Gastroesophageal sphincter (tissue), 4 donors: ENCODE results near the gene KCNAB3. TPM values are rescaled to one million over a fixed set of nuclear protein-coding genes. Genes with fewer than 3 reads are reported as not detected.

Experiments
- ATAC-seq: fragments of 150-250 bp; one replicate; pipeline ENCODE4 v1.9.1; 2016; ENCODE audit warnings: mild to moderate bottlenecking, moderate library complexity
- H3K27ac ChIP-seq, 4 donors: fragments of 200-600 bp; sonication (generic) in 3 of 4; 1 replicate in 3 of 4; 2 replicates in 1 of 4; pipeline ENCODE4 v1.5.1; 2016 to 2019
- H3K27me3 ChIP-seq: fragments of 200-600 bp; sonication (generic); one replicate; pipeline ENCODE4 v1.5.1; 2019
- H3K36me3 ChIP-seq, 2 donors: fragments of 200-600 bp; sonication (generic); one replicate each; pipeline ENCODE4 v1.5.1; 2019; ENCODE audit warnings: control low read depth in 1 of 2
- H3K4me1 ChIP-seq, 3 donors: fragments of 200-600 bp; sonication (generic); 1 replicate in 2 of 3; 2 replicates in 1 of 3; pipeline ENCODE4 v1.5.1; 2016 to 2019; ENCODE audit warnings: control low read depth in 2 of 3
- H3K4me3 ChIP-seq, 2 donors: fragments of 200-600 bp; sonication (generic); one replicate each; pipeline ENCODE4 v1.5.1; 2019; ENCODE audit warnings: mild to moderate bottlenecking in 1 of 2, moderate library complexity in 1 of 2
- H3K9me3 ChIP-seq, 3 donors: fragments of 200-600 bp; sonication (generic); one replicate each; pipeline ENCODE4 v1.5.1; 2017 to 2019; ENCODE audit warnings: control low read depth in 2 of 3
- CTCF ChIP-seq, 4 experiments: fragments of 200-600 bp in 2 of 4; fragments of 450-650 bp in 2 of 4; sonication (generic) in 1 of 4; IDR thresholded peaks; one replicate each; pipeline ENCODE4 v1.5.1; 2017 to 2019; ENCODE audit warnings: antibody characterized with exemption in 4 of 4, mild to moderate bottlenecking in 2 of 4, moderate library complexity in 2 of 4
- EP300 ChIP-seq: sonication (generic); formaldehyde crosslinking; IDR thresholded peaks from one replicate; pipeline ENCODE4 v1.6.1; 2017; ENCODE audit warnings: antibody characterized with exemption, mild to moderate bottlenecking
- POLR2A ChIP-seq, 2 donors: fragments of 450-650 bp; IDR thresholded peaks; one replicate each; pipeline ENCODE4 v1.6.1; 2017; ENCODE audit warnings: antibody characterized with exemption in 2 of 2, mild to moderate bottlenecking in 2 of 2, moderate library complexity in 1 of 2
- POLR2AphosphoS5 ChIP-seq: sonication (generic); formaldehyde crosslinking; IDR thresholded peaks from one replicate; pipeline ENCODE4 v1.6.1; 2017; ENCODE audit warnings: antibody characterized with exemption
- WGBS, 2 donors: methylation state at CpG; one replicate each; pipeline ENCODE4 v1.1.5; 2018; ENCODE audit warnings: low coverage in 1 of 2; 5-methylcytosine and 5-hydroxymethylcytosine counted together
- total RNA-seq, 4 donors: library from RNA; depleted of rRNA; stranded (reverse); fragments of >200 nt; gene quantifications; one replicate each; pipeline ENCODE4 v1.1.0, GENCODE V29; 2016

Gene KCNAB3
- total RNA-seq, 4 donors from 2014 or later: 0.58 to 1.3 TPM; not detected in 2

- Histone ChIP-seq H3K27ac (no peak overlapping the region), H3K9me3 (peaks cover 0 to 17% (median 0%) of the 10 kb centered on the region in 3 donors), H3K4me3 (no peak overlapping the region), H3K36me3 (no peaks in the 10 kb centered on the region), H3K4me1 (no peaks in the 10 kb centered on the region), H3K27me3 (peaks cover 5% of the 10 kb centered on the region)
- no peak for TF ChIP-seq CTCF (IDR thresholded peaks at IDR 0.05)
- TF ChIP-seq POLR2AphosphoS5: no peak
- TF ChIP-seq EP300: no peak
- TF ChIP-seq POLR2A (IDR thresholded peaks at IDR 0.05): no peak
- WGBS, 2 donors: 82 to 95% methylated on average over 2 to 6 of the region's 8 CpGs
- no peak for ATAC-seq
Measured at GRCh38 chr17:7972131-7972785, 42.6 kb upstream of the KCNAB3 start.

GRCh38 chr17:7971651-7972050 lies 42.0 kb upstream of the KCNAB3 start:
- Histone ChIP-seq H3K9me3 (peaks cover 0 to 17% (median 0%) of the 10 kb centered on the region in 3 donors), H3K4me3 (no peak overlapping the region), H3K4me1 (no peaks in the 10 kb centered on the region), H3K27ac (no peak overlapping the region), H3K36me3 (no peaks in the 10 kb centered on the region), H3K27me3 (peaks cover 5% of the 10 kb centered on the region)
- TF ChIP-seq POLR2A (IDR thresholded peaks at IDR 0.05) (no peak), EP300 (no peak), POLR2AphosphoS5 (no peak), CTCF (IDR thresholded peaks at IDR 0.05) (no peak)
- 69 to 85% methylated on average over 4 of the region's 4 CpGs for WGBS, 2 donors
- no peak for ATAC-seq

GRCh38 chr17:7969433-7969832 lies 39.8 kb upstream of the KCNAB3 start:
- Histone ChIP-seq H3K9me3 (peaks cover 0 to 7% (median 0%) of the 10 kb centered on the region in 3 donors), H3K4me3 (no peak overlapping the region), H3K4me1 (no peaks in the 10 kb centered on the region), H3K27me3 (peaks cover 5% of the 10 kb centered on the region), H3K27ac (no peak overlapping the region), H3K36me3 (no peaks in the 10 kb centered on the region)
- no peak for ATAC-seq
- no peak for TF ChIP-seq CTCF (IDR thresholded peaks at IDR 0.05)
- no peak for TF ChIP-seq POLR2A (IDR thresholded peaks at IDR 0.05)
- TF ChIP-seq POLR2AphosphoS5: no peak
- TF ChIP-seq EP300: no peak
- 85 to 90% methylated on average over 4 to 6 of the region's 6 CpGs for WGBS, 2 donors

GRCh38 chr17:7967751-7968150 lies 38.1 kb upstream of the KCNAB3 start:
- ATAC-seq: no peak
- Histone ChIP-seq H3K36me3 (no peaks in the 10 kb centered on the region), H3K9me3 (no peaks in the 10 kb centered on the region), H3K27ac (no peak overlapping the region), H3K27me3 (peaks cover 5% of the 10 kb centered on the region), H3K4me1 (no peaks in the 10 kb centered on the region), H3K4me3 (no peak overlapping the region)
- WGBS, 2 donors: 61 to 73% methylated on average over 2 of the region's 2 CpGs
- TF ChIP-seq CTCF (IDR thresholded peaks at IDR 0.05): no peak

- no peak for ATAC-seq
- H3K27ac ChIP-seq: no peak overlapping the region
- H3K36me3 ChIP-seq: no peaks in the 10 kb centered on the region
- H3K27me3 ChIP-seq: peaks cover 9% of the 10 kb centered on the region
- no peak for TF ChIP-seq EP300
- TF ChIP-seq CTCF (IDR thresholded peaks at IDR 0.05): no peak
- no peak for TF ChIP-seq POLR2AphosphoS5
- TF ChIP-seq POLR2A (IDR thresholded peaks at IDR 0.05): no peak
- H3K4me1 ChIP-seq: peaks cover 0 to 4% (median 0%) of the 10 kb centered on the region in 3 donors
- H3K4me3 ChIP-seq: no peak overlapping the region
- no peaks in the 10 kb centered on the region for H3K9me3 ChIP-seq
- 38 to 42% methylated on average over 2 of the region's 2 CpGs for WGBS, 2 donors
Measured at GRCh38 chr17:7961421-7961820, 31.8 kb upstream of the KCNAB3 start.
